Liver (tissue), 9 donors: ENCODE data around the gene MACROD1. TPM values are rescaled to one million over a fixed set of nuclear protein-coding genes. Genes with fewer than 3 reads are reported as not detected.

Experiments
- DNase-seq: peaks from one replicate; pipeline ENCODE4 v3.0.0-alpha.2; 2017; ENCODE audit warnings: low spot score
- H3K27ac ChIP-seq, 2 donors: one replicate each; pipeline ENCODE4 v1.7.0; 2013; ENCODE audit warnings: inconsistent platforms in 2 of 2, low read length in 2 of 2, control low read depth in 1 of 2, low read depth in 1 of 2, mild to moderate bottlenecking in 1 of 2
- H3K27me3 ChIP-seq, 4 donors: one replicate each; pipeline versions ENCODE4 v1.6.1 to v1.7.0; 2013; ENCODE audit warnings: low read length in 3 of 4, inconsistent platforms in 1 of 4, mild to moderate bottlenecking in 1 of 4, moderate library complexity in 1 of 4; ENCODE audit not compliant: control insufficient read depth in 4 of 4, insufficient read depth in 4 of 4
- H3K36me3 ChIP-seq, 4 donors: one replicate each; pipeline versions ENCODE4 v1.6.1 to v1.7.0; 2013; ENCODE audit warnings: low read length in 3 of 4, mild to moderate bottlenecking in 3 of 4, low read depth in 1 of 4, moderate library complexity in 1 of 4; ENCODE audit not compliant: control insufficient read depth in 4 of 4, insufficient read depth in 3 of 4
- H3K4me1 ChIP-seq, 4 donors: one replicate each; pipeline versions ENCODE4 v1.6.1 to v1.7.0; 2013; ENCODE audit warnings: low read length in 3 of 4, mild to moderate bottlenecking in 3 of 4, moderate library complexity in 1 of 4; ENCODE audit not compliant: control insufficient read depth in 4 of 4, insufficient read depth in 4 of 4
- H3K4me3 ChIP-seq, 3 donors: one replicate each; pipeline versions ENCODE4 v1.6.1 to v1.7.0; 2013; ENCODE audit warnings: low read length in 3 of 3, control low read depth in 1 of 3, low read depth in 1 of 3, mild to moderate bottlenecking in 1 of 3
- H3K9ac ChIP-seq, 2 donors: one replicate each; pipeline ENCODE4 v1.7.0; 2013; ENCODE audit warnings: low read length in 2 of 2, mild to moderate bottlenecking in 2 of 2, moderate library complexity in 2 of 2, control low read depth in 1 of 2, low read depth in 1 of 2
- H3K9me3 ChIP-seq, 4 donors: one replicate each; pipeline versions ENCODE4 v1.6.1 to v1.7.0; 2013; ENCODE audit warnings: low read length in 3 of 4; ENCODE audit not compliant: control insufficient read depth in 4 of 4
- ATF3 ChIP-seq: IDR thresholded peaks from 2 replicates; pipeline ENCODE4 v1.6.1; 2016; ENCODE audit warnings: antibody characterized with exemption
- EGR1 ChIP-seq, 2 donors: IDR thresholded peaks; 2 replicates each; pipeline ENCODE4 v1.6.1; 2016 to 2018; ENCODE audit warnings: antibody characterized with exemption in 2 of 2, low read depth in 2 of 2
- FOXA1 ChIP-seq: IDR thresholded peaks from 2 replicates; pipeline ENCODE4 v1.6.1; 2016; ENCODE audit warnings: antibody characterized with exemption
- FOXA2 ChIP-seq: IDR thresholded peaks from 2 replicates; pipeline ENCODE4 v1.6.1; 2016; ENCODE audit warnings: antibody characterized with exemption
- HNF4A ChIP-seq, 2 donors: conservative IDR thresholded peaks; 2 replicates each; pipeline ENCODE4 v1.6.1; 2016; ENCODE audit warnings: antibody characterized with exemption in 2 of 2, mild to moderate bottlenecking in 2 of 2
- HNF4G ChIP-seq: IDR thresholded peaks from 2 replicates; pipeline ENCODE4 v1.6.1; 2016; ENCODE audit warnings: antibody characterized with exemption
- JUND ChIP-seq, 2 donors: IDR thresholded peaks; 2 replicates each; pipeline ENCODE4 v1.6.1; 2016; ENCODE audit warnings: antibody characterized with exemption in 2 of 2
- NR2F2 ChIP-seq: IDR thresholded peaks from 2 replicates; pipeline ENCODE4 v1.6.1; 2016; ENCODE audit warnings: antibody characterized with exemption
- RXRA ChIP-seq, 2 donors: IDR thresholded peaks; 2 replicates each; pipeline ENCODE4 v1.6.1; 2017 to 2018; ENCODE audit warnings: antibody characterized with exemption in 2 of 2, mild to moderate bottlenecking in 1 of 2
- SP1 ChIP-seq: IDR thresholded peaks from 2 replicates; pipeline ENCODE4 v1.6.1; 2018; ENCODE audit warnings: antibody characterized with exemption, mild to moderate bottlenecking
- TAF1 ChIP-seq: conservative IDR thresholded peaks from 2 replicates; pipeline ENCODE4 v1.6.1; 2016; ENCODE audit warnings: antibody characterized with exemption, mild to moderate bottlenecking
- YY1 ChIP-seq: IDR thresholded peaks from 2 replicates; pipeline ENCODE4 v1.6.1; 2016; ENCODE audit warnings: antibody characterized with exemption, mild to moderate bottlenecking
- WGBS: extraction: QIAGEN DNeasy Blood & Tissue Kit; methylation state at CpG from one replicate; pipeline ENCODE4 v1.1.7; 2013; 5-methylcytosine and 5-hydroxymethylcytosine counted together
- polyA plus RNA-seq, 2 donors: library from polyadenylated mRNA; stranded (reverse) in 1 of 2; unstranded in 1 of 2; fragments of 200-250 nt in 1 of 2; fragments of >200 nt in 1 of 2; fragmentation: Nextera tagmentation in 1 of 2; extraction: Ambion mirVana in 1 of 2; gene quantifications; one replicate each; pipeline versions ENCODE4 v1.2.1 to v1.2.3, GENCODE V29; 2013 to 2015
- total RNA-seq, 2 donors: library from RNA; depleted of rRNA; stranded (reverse); fragments of >200 nt; gene quantifications; one replicate each; pipeline ENCODE4 v1.2.3, GENCODE V29; 2014
- TF ChIP-seq, protein P1 (sequence below): IDR thresholded peaks from 2 replicates; pipeline ENCODE4 v1.6.1; 2016; ENCODE audit warnings: antibody characterized with exemption
- TF ChIP-seq, protein P2 (sequence below): fragments of 150-350 bp; IDR thresholded peaks from 2 replicates; pipeline ENCODE4 v1.5.1; 2017; ENCODE audit warnings: improper control_type of control experiment, low read depth, low read length; ENCODE audit not compliant: missing input control
- TF ChIP-seq, protein P3 (sequence below): IDR thresholded peaks from 2 replicates; pipeline ENCODE4 v1.6.1; 2016; ENCODE audit warnings: antibody characterized with exemption
- donor health status: healthy.
- donor health status: healthy.
- donor health status: healthy.
- donor health status: healthy.
- donor health status: healthy.

MACROD1 gene
- total and polyA plus RNA-seq, 4 donors: 8.9 to 25.9 (median 13.1) TPM

DNA sequence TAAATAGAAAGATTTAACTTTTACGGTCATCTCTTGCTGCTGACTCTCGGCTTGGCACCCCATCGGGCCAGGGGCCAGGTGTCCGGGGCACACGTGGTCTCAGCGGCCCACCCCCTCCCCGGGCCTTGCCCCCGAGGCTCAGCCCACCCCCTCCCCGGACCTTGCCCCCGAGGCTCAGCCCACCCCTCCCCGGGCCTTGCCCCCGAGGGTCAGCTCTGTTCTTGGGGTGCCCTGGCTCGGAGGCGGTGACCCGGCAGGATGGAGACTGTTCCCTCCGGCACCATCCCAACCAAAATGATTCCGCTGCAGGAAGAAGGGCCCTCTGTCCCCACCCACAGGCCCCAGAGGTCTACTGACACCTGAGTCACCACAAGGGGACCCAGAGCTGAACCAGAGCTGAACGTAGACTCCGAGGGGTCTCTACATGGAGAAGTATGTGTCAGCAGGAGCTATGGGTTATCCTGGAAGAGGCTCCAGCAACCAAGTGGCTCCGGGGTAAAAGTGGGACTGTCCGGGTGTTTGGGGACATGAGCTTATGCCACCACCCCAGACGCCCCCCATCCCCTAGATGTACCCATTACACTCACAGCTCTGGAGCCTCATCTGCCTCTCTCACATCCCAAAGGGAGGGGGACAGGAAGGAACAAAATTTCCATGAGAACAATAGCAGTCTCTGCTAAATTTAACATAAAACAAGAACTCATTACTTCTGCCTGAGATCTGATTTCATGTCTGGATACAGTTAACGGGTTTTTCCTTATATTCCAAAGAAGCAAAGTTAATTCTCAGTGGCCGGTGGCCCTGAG, 38.4 kb downstream of the MACROD1 start:
- Histone ChIP-seq H3K9ac (no peak overlapping the region), H3K9me3 (no peaks in the 10 kb centered on the region), H3K4me3 (no peak overlapping the region), H3K4me1 (peaks cover 0 to 21% (median 11%) of the 10 kb centered on the region in 4 donors), H3K36me3 (peaks cover 0 to 3% (median 0%) of the 10 kb centered on the region in 4 donors), H3K27me3 (no peaks in the 10 kb centered on the region), H3K27ac (no peak overlapping the region)
- TF ChIP-seq, protein P1, sequence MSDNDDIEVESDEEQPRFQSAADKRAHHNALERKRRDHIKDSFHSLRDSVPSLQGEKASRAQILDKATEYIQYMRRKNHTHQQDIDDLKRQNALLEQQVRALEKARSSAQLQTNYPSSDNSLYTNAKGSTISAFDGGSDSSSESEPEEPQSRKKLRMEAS: no peak
- no peak for TF ChIP-seq HNF4G
- WGBS: 93% methylated on average over 24 of the region's 24 CpGs
- no peak for DNase-seq

DNA sequence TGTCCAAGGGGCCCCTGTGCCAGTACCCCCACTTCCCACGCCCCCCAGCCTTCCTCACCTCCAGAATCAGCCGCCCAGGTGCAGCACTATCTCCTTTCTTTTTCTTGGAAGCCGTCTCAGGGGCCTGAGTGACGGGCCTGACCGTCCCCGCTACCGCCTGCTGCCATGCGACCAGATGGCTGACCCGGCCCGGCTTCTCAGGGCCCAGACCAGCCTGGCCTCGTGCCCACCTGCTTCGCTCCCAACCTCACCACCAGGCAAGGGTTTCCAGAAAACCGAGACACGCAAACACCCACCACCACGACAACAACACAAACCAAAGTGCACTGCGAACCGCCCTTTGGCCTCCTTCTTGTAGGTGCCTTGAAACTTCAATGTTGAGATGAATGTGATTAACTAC, 39.1 kb downstream of the MACROD1 start:
- H3K9me3 ChIP-seq: no peaks in the 10 kb centered on the region
- 95% methylated on average over 17 of the region's 17 CpGs for whole genome bisulfite sequencing
- no peak overlapping the region for H3K9ac ChIP-seq
- DNase-seq: no peak
- H3K36me3 ChIP-seq: peaks cover 0 to 3% (median 0%) of the 10 kb centered on the region in 4 donors
- TF ChIP-seq SP1: no peak
- TF ChIP-seq JUND (IDR thresholded peaks at IDR 0.05): no peak
- H3K27ac ChIP-seq: no peak overlapping the region
- no peaks in the 10 kb centered on the region for H3K27me3 ChIP-seq
- peaks cover 0 to 15% (median 10%) of the 10 kb centered on the region in 4 donors for H3K4me1 ChIP-seq
- H3K4me3 ChIP-seq: no peak overlapping the region

- Histone ChIP-seq H3K27ac (no peak overlapping the region), H3K4me3 (no peak overlapping the region), H3K4me1 (peaks cover 0 to 12% (median 10%) of the 10 kb centered on the region in 4 donors), H3K36me3 (peaks cover 0 to 3% (median 0%) of the 10 kb centered on the region in 4 donors), H3K9ac (no peak overlapping the region), H3K9me3 (no peaks in the 10 kb centered on the region), H3K27me3 (no peaks in the 10 kb centered on the region)
- 93% methylated on average over 12 of the region's 12 CpGs for WGBS
- no peak for DNase-seq
- no peak for TF ChIP-seq RXRA (IDR thresholded peaks at IDR 0.05)
- TF ChIP-seq FOXA1: no peak
- TF ChIP-seq HNF4A (conservative IDR thresholded peaks at IDR 0.05): no peak
- TF ChIP-seq, protein P1: no peak
- TF ChIP-seq JUND (IDR thresholded peaks at IDR 0.05): no peak
- TF ChIP-seq, protein P2, sequence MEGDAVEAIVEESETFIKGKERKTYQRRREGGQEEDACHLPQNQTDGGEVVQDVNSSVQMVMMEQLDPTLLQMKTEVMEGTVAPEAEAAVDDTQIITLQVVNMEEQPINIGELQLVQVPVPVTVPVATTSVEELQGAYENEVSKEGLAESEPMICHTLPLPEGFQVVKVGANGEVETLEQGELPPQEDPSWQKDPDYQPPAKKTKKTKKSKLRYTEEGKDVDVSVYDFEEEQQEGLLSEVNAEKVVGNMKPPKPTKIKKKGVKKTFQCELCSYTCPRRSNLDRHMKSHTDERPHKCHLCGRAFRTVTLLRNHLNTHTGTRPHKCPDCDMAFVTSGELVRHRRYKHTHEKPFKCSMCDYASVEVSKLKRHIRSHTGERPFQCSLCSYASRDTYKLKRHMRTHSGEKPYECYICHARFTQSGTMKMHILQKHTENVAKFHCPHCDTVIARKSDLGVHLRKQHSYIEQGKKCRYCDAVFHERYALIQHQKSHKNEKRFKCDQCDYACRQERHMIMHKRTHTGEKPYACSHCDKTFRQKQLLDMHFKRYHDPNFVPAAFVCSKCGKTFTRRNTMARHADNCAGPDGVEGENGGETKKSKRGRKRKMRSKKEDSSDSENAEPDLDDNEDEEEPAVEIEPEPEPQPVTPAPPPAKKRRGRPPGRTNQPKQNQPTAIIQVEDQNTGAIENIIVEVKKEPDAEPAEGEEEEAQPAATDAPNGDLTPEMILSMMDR: no peak
- no peak for TF ChIP-seq NR2F2
- TF ChIP-seq HNF4G: no peak
- no peak for TF ChIP-seq EGR1 (IDR thresholded peaks at IDR 0.05; ENCODE audit: low read depth in 2 of 2)
- TF ChIP-seq TAF1: no peak
- TF ChIP-seq, protein P3, sequence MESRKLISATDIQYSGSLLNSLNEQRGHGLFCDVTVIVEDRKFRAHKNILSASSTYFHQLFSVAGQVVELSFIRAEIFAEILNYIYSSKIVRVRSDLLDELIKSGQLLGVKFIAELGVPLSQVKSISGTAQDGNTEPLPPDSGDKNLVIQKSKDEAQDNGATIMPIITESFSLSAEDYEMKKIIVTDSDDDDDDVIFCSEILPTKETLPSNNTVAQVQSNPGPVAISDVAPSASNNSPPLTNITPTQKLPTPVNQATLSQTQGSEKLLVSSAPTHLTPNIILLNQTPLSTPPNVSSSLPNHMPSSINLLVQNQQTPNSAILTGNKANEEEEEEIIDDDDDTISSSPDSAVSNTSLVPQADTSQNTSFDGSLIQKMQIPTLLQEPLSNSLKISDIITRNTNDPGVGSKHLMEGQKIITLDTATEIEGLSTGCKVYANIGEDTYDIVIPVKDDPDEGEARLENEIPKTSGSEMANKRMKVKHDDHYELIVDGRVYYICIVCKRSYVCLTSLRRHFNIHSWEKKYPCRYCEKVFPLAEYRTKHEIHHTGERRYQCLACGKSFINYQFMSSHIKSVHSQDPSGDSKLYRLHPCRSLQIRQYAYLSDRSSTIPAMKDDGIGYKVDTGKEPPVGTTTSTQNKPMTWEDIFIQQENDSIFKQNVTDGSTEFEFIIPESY: no peak
- no peak for TF ChIP-seq FOXA2
- TF ChIP-seq YY1: no peak
- TF ChIP-seq ATF3: no peak
- no peak for TF ChIP-seq SP1
Measured at GRCh38 chr11:64126371-64126770, 39.5 kb downstream of the MACROD1 start.
